ENCODE results near the gene GYG1. TPM values are rescaled to one million over a fixed set of nuclear protein-coding genes. Genes with fewer than 3 reads are reported as not detected.

Gene GYG1
- total and polyA plus RNA-seq, 2 of the 4 experiments (the other 2 are of a cell fraction): 48.4 to 90.3 TPM

DNA sequence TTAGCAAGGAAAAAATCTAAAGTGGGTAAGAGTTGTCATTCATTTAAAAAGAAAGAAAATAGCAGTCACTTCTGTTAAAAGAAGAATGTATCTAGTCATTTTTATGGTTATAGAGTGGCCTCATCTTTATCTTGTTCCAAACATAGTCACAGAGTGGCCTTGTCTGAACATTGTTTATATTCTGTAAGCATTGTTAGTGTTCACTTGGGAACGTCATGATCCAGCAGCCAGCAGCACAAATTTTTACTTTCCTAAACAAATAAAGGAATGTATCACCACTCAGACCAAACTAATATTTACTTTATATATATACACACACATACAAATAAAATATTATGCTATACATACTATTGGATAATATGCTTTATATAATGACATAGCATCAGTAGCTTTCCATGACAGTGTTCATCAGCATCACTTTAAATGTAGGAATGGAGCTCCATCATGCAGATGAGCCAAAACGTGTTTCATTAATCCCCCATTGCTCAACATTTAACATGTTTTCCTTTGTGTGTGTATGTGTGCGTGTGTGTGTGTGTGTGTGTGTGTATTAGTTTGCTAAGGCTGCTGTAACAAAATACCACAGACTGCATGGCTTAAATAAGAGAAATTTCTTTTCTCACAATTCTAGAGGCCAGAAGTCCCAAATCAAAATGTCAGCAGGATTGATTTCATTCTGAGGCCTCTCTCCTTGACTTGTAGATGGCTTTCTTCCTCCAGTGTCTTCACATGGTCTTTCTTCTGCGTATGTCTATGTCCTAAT is 39.6 kb upstream of the GYG1 start:
- WGBS, 2 experiments (ENCODE audit: extremely low coverage in 2 of 2, insufficient read length in 1 of 2): no CpG with 5 or more reads among the region's 4 CpGs
- peak overlapping the region; percentile 12; the same call in 2 of the 3 replicates for H2BK15ac ChIP-seq (ENCODE audit: low read depth, low read length)
- H3K4me1 ChIP-seq (ENCODE audit: control insufficient read depth, insufficient read depth, low read length): peaks cover 14% of the 10 kb centered on the region
- peak overlapping the region in 1 of 2 experiments; percentile 31; a peak in 1 of 4 replicates for H4K8ac ChIP-seq (ENCODE audit: low read depth in 2 of 2, low read length in 2 of 2)
- H3K4me3 ChIP-seq (ENCODE audit: insufficient read depth, low read depth, low read length): no peak overlapping the region
- no peak overlapping the region for H3K56ac ChIP-seq (ENCODE audit: extremely low read depth, insufficient read depth, low read length)
- H4K20me1 ChIP-seq (ENCODE audit: insufficient read depth, low read length): no peaks in the 10 kb centered on the region
- no peak overlapping the region for H3K27ac ChIP-seq (ENCODE audit: insufficient read depth, low read length)
- H2AFZ ChIP-seq (replicated peaks; ENCODE audit: low read length, poor library complexity): no peak overlapping the region
- dilution Hi-C loops (cut with HindIII; ENCODE audit: low sequenced_read_pairs, unreplicated experiment): no loop called here
- peaks cover 13% of the 10 kb centered on the region for H3K9me1 ChIP-seq (ENCODE audit: insufficient read depth, low read length)
- DNase-seq: peak; percentile 65
- H2BK20ac ChIP-seq (ENCODE audit: low read depth, low read length): 0 out of 2 replicates have a peak overlapping the region, but pooled peaks have one; percentile 76
- H2AK9ac ChIP-seq (replicated peaks; ENCODE audit: low read depth, low read length, poor library complexity): no peak overlapping the region
- no TSS peak for BruUV-seq (replicated peaks)
- peak overlapping the region; percentile 96 for H2BK5ac ChIP-seq (ENCODE audit: low read depth, low read length, poor library complexity, severe bottlenecking)
- in situ Hi-C loops (cut with MboI; ENCODE audit: low sequenced_read_pairs): loop anchor here (10.0 to 25.0 kb wide), 3 partner anchors 383 to 761 kb away; partner anchors contain the start of gene TM4SF18
- H3K36me3 ChIP-seq (ENCODE audit: control insufficient read depth, insufficient read depth, low read length): no peaks in the 10 kb centered on the region
- ATAC-seq (ENCODE audit: low read depth): peak; percentile 42
- intact Hi-C loops (cut with micrococcal nuclease): loop anchor here (2.0 kb wide), 1 partner anchor 571 kb away; no protein-coding TSS in a partner anchor
- H3K9ac ChIP-seq (ENCODE audit: low read depth, low read length): no peak overlapping the region
- peak overlapping the region; percentile 13; the same call in 1 of the 2 replicates for H3K4me2 ChIP-seq (ENCODE audit: low read depth, low read length)
- CTCF ChIA-PET: interaction anchor here (0.7 to 1.0 kb wide), 2 partner anchors 37 to 572 kb away, joined by 3 read pairs; no protein-coding TSS in a partner anchor
- H4K5ac ChIP-seq (ENCODE audit: low read depth, low read length): no peak overlapping the region
- H2BK120ac ChIP-seq (ENCODE audit: low read depth, low read length): peak overlapping the region; percentile 45; the same call in 1 of the 2 replicates
- no peaks in the 10 kb centered on the region for H3K27me3 ChIP-seq (ENCODE audit: control insufficient read depth, insufficient read depth, low read length)
- peak overlapping the region; percentile 64; the same call in 1 of the 2 replicates for H2AK5ac ChIP-seq (ENCODE audit: low read depth, low read length)
- no peak overlapping the region for H4K91ac ChIP-seq (ENCODE audit: insufficient read depth, low read depth, low read length)
- no peaks in the 10 kb centered on the region; a peak in 1 of 4 replicates for H3K79me1 ChIP-seq (ENCODE audit: low read depth in 1 of 2, low read length in 2 of 2)
- H3K14ac ChIP-seq (replicated peaks; ENCODE audit: low read depth, low read length): 0 out of 2 replicates have a peak overlapping the region, but pooled peaks have one; percentile 8
- POLR2A ChIA-PET (ENCODE audit: unreplicated experiment): no interaction called here
- TF ChIP-seq CEBPB (IDR thresholded peaks at IDR 0.05; ENCODE audit: low read depth, low read length) (peak; percentile 41; the same call in 1 of the 2 replicates), RFX5 (IDR thresholded peaks at IDR 0.05; ENCODE audit: low read depth, low read length) (no peak)
- H3K18ac ChIP-seq (ENCODE audit: low read depth, low read length): peak overlapping the region; percentile 56; the same call in 1 of the 2 replicates
- no peak overlapping the region for H3K4ac ChIP-seq (ENCODE audit: low read depth, low read length)
- H3K9me3 ChIP-seq (ENCODE audit: control insufficient read depth, insufficient read depth, low read length): peaks cover 4% of the 10 kb centered on the region; the same call in 1 of the 2 replicates
- no peak overlapping the region; the same call in 1 of the 2 replicates for H3K23ac ChIP-seq (ENCODE audit: low read depth, low read length)
